Astrocyte (in vitro differentiated cells and primary cell): Measurements from ENCODE around the gene C12orf50. TPM values are rescaled to one million over a fixed set of nuclear protein-coding genes. Genes with fewer than 3 reads are reported as not detected.
"Not testable (repeated sequence)": the region's sequence is repeated elsewhere in the genome, so short reads cannot be mapped to it uniquely, and the experiment has no call there.

Experiments used
- DNase-seq: peaks from one replicate; pipeline ENCODE4 v3.0.0-alpha.2; 2010; ENCODE audit warnings: low read depth
- FAIRE-seq: peaks from 2 replicates; lab custom pipeline; 2011; peaks lifted over from hg19 to GRCh38; lab: Jason Lieb, UNC
- H2AFZ ChIP-seq: 2 replicates; pipeline ENCODE4 v1.6.0; 2012; ENCODE audit warnings: low read depth, low read length, inconsistent platforms
- H3K27ac ChIP-seq: 2 replicates; pipeline ENCODE4 v1.5.1; 2011; ENCODE audit warnings: low read depth, low read length, inconsistent platforms
- H3K27me3 ChIP-seq: 2 replicates; pipeline ENCODE4 v1.6.0; 2011; ENCODE audit warnings: low read length, inconsistent platforms; ENCODE audit not compliant: insufficient read depth
- H3K36me3 ChIP-seq: 2 replicates; pipeline ENCODE4 v1.5.1; 2011; ENCODE audit warnings: low read length, inconsistent platforms; ENCODE audit not compliant: insufficient read depth
- H3K4me1 ChIP-seq: 2 replicates; pipeline ENCODE4 v1.5.1; 2011; ENCODE audit warnings: low read length, inconsistent platforms; ENCODE audit not compliant: insufficient read depth
- H3K4me2 ChIP-seq: 2 replicates; pipeline ENCODE4 v1.6.0; 2012; ENCODE audit warnings: low read length, inconsistent platforms
- H3K4me3 ChIP-seq: 2 replicates; pipeline ENCODE4 v1.5.1; 2011; ENCODE audit warnings: low read depth, mild to moderate bottlenecking, low read length, inconsistent platforms; ENCODE audit not compliant: insufficient read depth
- H3K79me2 ChIP-seq: 2 replicates; pipeline ENCODE4 v1.6.0; 2012; ENCODE audit warnings: mild to moderate bottlenecking, low read length, inconsistent platforms; ENCODE audit not compliant: insufficient read depth
- H3K9ac ChIP-seq: 2 replicates; pipeline ENCODE4 v1.6.0; 2012; ENCODE audit warnings: mild to moderate bottlenecking, low read length, inconsistent platforms
- H3K9me3 ChIP-seq: 2 replicates; pipeline ENCODE4 v1.5.1; 2012; ENCODE audit warnings: low read depth, mild to moderate bottlenecking, low read length, inconsistent platforms; ENCODE audit not compliant: insufficient read depth
- H4K20me1 ChIP-seq: 2 replicates; pipeline ENCODE4 v1.6.0; 2012; ENCODE audit warnings: low read length, inconsistent platforms; ENCODE audit not compliant: insufficient read depth
- H3K27ac Mint-ChIP-seq: one replicate; pipeline ENCODE4 v1.8.0; 2021; ENCODE audit warnings: mild to moderate bottlenecking, mixed read lengths; ENCODE audit not compliant: unreplicated experiment
- H3K27me3 Mint-ChIP-seq: one replicate; pipeline ENCODE4 v1.8.0; 2021; ENCODE audit warnings: low read depth, mixed read lengths; ENCODE audit not compliant: unreplicated experiment
- H3K36me3 Mint-ChIP-seq: one replicate; pipeline ENCODE4 v1.8.0; 2021; ENCODE audit warnings: low read depth, mixed read lengths; ENCODE audit not compliant: unreplicated experiment
- H3K4me1 Mint-ChIP-seq: one replicate; pipeline ENCODE4 v1.8.0; 2021; ENCODE audit warnings: low read depth, mixed read lengths; ENCODE audit not compliant: unreplicated experiment
- H3K4me3 Mint-ChIP-seq: one replicate; pipeline ENCODE4 v1.8.0; 2021; ENCODE audit warnings: mild to moderate bottlenecking, moderate library complexity, mixed read lengths; ENCODE audit not compliant: unreplicated experiment
- H3K9me3 Mint-ChIP-seq: one replicate; pipeline ENCODE4 v1.8.0; 2021; ENCODE audit warnings: mild to moderate bottlenecking, mixed read lengths; ENCODE audit not compliant: unreplicated experiment
- CTCF ChIP-seq: IDR thresholded peaks from 2 replicates; pipeline ENCODE4 v1.5.1; 2011; ENCODE audit warnings: low read depth, mild to moderate bottlenecking, inconsistent platforms, low read length, moderate library complexity; ENCODE audit not compliant: insufficient read depth
- EZH2 ChIP-seq: IDR thresholded peaks from 2 replicates; pipeline ENCODE4 v1.6.1; 2012; ENCODE audit warnings: mild to moderate bottlenecking, low read length, inconsistent platforms; ENCODE audit not compliant: insufficient read depth
- total RNA-seq: library from RNA; stranded (reverse); gene quantifications from 2 replicates; pipeline ENCODE4 v1.2.1, GENCODE V29; 2021

The C12orf50 gene
- total RNA-seq, 1 donor from 2014 or later, result not detected

GRCh38 chr12:88035907-88036289, 6.7 kb upstream of the C12orf50 start:
- Mint-ChIP-seq H3K4me1 (peaks cover 11% of the 10 kb centered on the region), H3K27me3 (no peaks in the 10 kb centered on the region), H3K27ac (peak overlapping the region; percentile 38), H3K36me3 (peaks cover 2% of the 10 kb centered on the region), H3K9me3 (no peaks in the 10 kb centered on the region), H3K4me3 (peak overlapping the region; percentile 94)
- no peaks in the 10 kb centered on the region for H3K9me3 ChIP-seq
- H3K79me2 ChIP-seq, result peaks cover 54% of the 10 kb centered on the region
- no peak for FAIRE-seq
- H2AFZ ChIP-seq, result peak overlapping the region; percentile 89
- H3K36me3 ChIP-seq, result no peaks in the 10 kb centered on the region
- TF ChIP-seq CTCF (no peak), EZH2 (no peak)
- H3K9ac ChIP-seq, result peak overlapping the region; percentile 89
- peak overlapping the region; percentile 93 for H3K4me3 ChIP-seq
- DNase-seq, result no peak
- no peaks in the 10 kb centered on the region for H3K27me3 ChIP-seq
- H3K4me1 ChIP-seq, result peaks cover 11% of the 10 kb centered on the region
- H4K20me1 ChIP-seq, result peaks cover 19% of the 10 kb centered on the region
- H3K27ac ChIP-seq, result peak overlapping the region; percentile 68
- peak overlapping the region; percentile 93 for H3K4me2 ChIP-seq

- Histone ChIP-seq H3K4me2 (peak overlapping the region; percentile 93), H2AFZ (peak overlapping the region; percentile 89), H3K27me3 (no peaks in the 10 kb centered on the region), H3K9me3 (no peaks in the 10 kb centered on the region), H3K4me3 (peak overlapping the region; percentile 93), H3K79me2 (peaks cover 49% of the 10 kb centered on the region), H3K4me1 (peaks cover 11% of the 10 kb centered on the region), H3K36me3 (no peaks in the 10 kb centered on the region), H3K27ac (peak overlapping the region; percentile 68), H3K9ac (peak overlapping the region; percentile 89), H4K20me1 (peaks cover 17% of the 10 kb centered on the region)
- no peak for TF ChIP-seq EZH2
- no peak for TF ChIP-seq CTCF
- H3K27me3 Mint-ChIP-seq, result no peaks in the 10 kb centered on the region
- H3K27ac Mint-ChIP-seq, result no peak overlapping the region
- FAIRE-seq (no peak), DNase-seq (peak; percentile 78)
- H3K36me3 Mint-ChIP-seq, result no peaks in the 10 kb centered on the region
- peak overlapping the region; percentile 94 for H3K4me3 Mint-ChIP-seq
- H3K4me1 Mint-ChIP-seq, result peaks cover 11% of the 10 kb centered on the region
- no peaks in the 10 kb centered on the region for H3K9me3 Mint-ChIP-seq
Observed at GRCh38 chr12:88035271-88035906, 6.2 kb upstream of the C12orf50 start.

- H3K27me3 ChIP-seq, FAIRE-seq: not testable (repeated sequence)
Observed at GRCh38 chr12:88031161-88031560, 2.0 kb upstream of the C12orf50 start.

More at GRCh38 chr12:88031161-88031560, 2.0 kb upstream of the C12orf50 start:
- not testable (repeated sequence) for H3K4me1 Mint-ChIP-seq, H4K20me1 ChIP-seq, H3K27ac ChIP-seq, H3K27me3 Mint-ChIP-seq, H2AFZ ChIP-seq, H3K36me3 Mint-ChIP-seq, H3K4me2 ChIP-seq, H3K4me3 ChIP-seq, H3K9me3 Mint-ChIP-seq, H3K4me3 Mint-ChIP-seq, H3K4me1 ChIP-seq, H3K79me2 ChIP-seq, H3K9ac ChIP-seq, H3K27ac Mint-ChIP-seq, H3K36me3 ChIP-seq, DNase-seq, H3K9me3 ChIP-seq
